ENCODE results near the gene CCDC121. TPM values are rescaled to one million over a fixed set of nuclear protein-coding genes. Genes with fewer than 3 reads are reported as not detected.
"Not testable (repeated sequence)": the region's sequence is repeated elsewhere in the genome, so short reads cannot be mapped to it uniquely, and the experiment has no call there.

CCDC121 gene
- polyA plus RNA-seq, 1 donor = 5.4 TPM

GRCh38 chr2:27606611-27607010, 22.2 kb downstream of the CCDC121 start:
- WGBS (ENCODE audit: insufficient coverage, low lambda C conversion rate) = 100% methylated on average over 1 of the region's 2 CpGs
- Histone ChIP-seq H3K4me1 (ENCODE audit: control insufficient read depth, insufficient read depth, low read length) (no peaks in the 10 kb centered on the region), H3K27me3 (ENCODE audit: control insufficient read depth, insufficient read depth, low read length) (no peaks in the 10 kb centered on the region), H3K27ac (ENCODE audit: low read length) (no peak overlapping the region), H3K9me3 (ENCODE audit: control insufficient read depth, low read depth, low read length) (no peaks in the 10 kb centered on the region), H3K4me3 (ENCODE audit: low read length) (no peak overlapping the region), H3K36me3 (ENCODE audit: control insufficient read depth, insufficient read depth, low read length) (peaks cover 58% of the 10 kb centered on the region)
- no peak for DNase-seq

- H3K9me3 ChIP-seq (ENCODE audit: control insufficient read depth, low read depth, low read length) = peaks cover 30% of the 10 kb centered on the region
- WGBS (ENCODE audit: insufficient coverage, low lambda C conversion rate) = no CpG with 5 or more reads among the region's 1 CpG
- H3K27me3 ChIP-seq (ENCODE audit: control insufficient read depth, insufficient read depth, low read length) = no peaks in the 10 kb centered on the region
- no peaks in the 10 kb centered on the region for H3K4me1 ChIP-seq (ENCODE audit: control insufficient read depth, insufficient read depth, low read length)
- H3K27ac ChIP-seq (ENCODE audit: low read length) = no peak overlapping the region
- peaks cover 28% of the 10 kb centered on the region for H3K36me3 ChIP-seq (ENCODE audit: control insufficient read depth, insufficient read depth, low read length)
- no peak for DNase-seq
- H3K4me3 ChIP-seq (ENCODE audit: low read length) = no peak overlapping the region
These were observed 32.2 kb downstream of the CCDC121 start for GRCh38 chr2:27596627-27597026.

- H3K4me3 ChIP-seq (ENCODE audit: low read length); H3K27me3 ChIP-seq (ENCODE audit: control insufficient read depth, insufficient read depth, low read length); H3K4me1 ChIP-seq (ENCODE audit: control insufficient read depth, insufficient read depth, low read length); DNase-seq; H3K27ac ChIP-seq (ENCODE audit: low read length): not testable (repeated sequence)
- Histone ChIP-seq H3K36me3 (ENCODE audit: control insufficient read depth, insufficient read depth, low read length) (peaks cover 20% of the 10 kb centered on the region), H3K9me3 (ENCODE audit: control insufficient read depth, low read depth, low read length) (peaks cover 34% of the 10 kb centered on the region)
- WGBS (ENCODE audit: insufficient coverage, low lambda C conversion rate) = 85% methylated on average over 3 of the region's 9 CpGs
These were observed 33.4 kb downstream of the CCDC121 start for GRCh38 chr2:27595412-27595811.

GRCh38 chr2:27594020-27594703, 34.6 kb downstream of the CCDC121 start:
- H3K4me1 ChIP-seq (ENCODE audit: control insufficient read depth, insufficient read depth, low read length); H3K27ac ChIP-seq (ENCODE audit: low read length); H3K27me3 ChIP-seq (ENCODE audit: control insufficient read depth, insufficient read depth, low read length); H3K4me3 ChIP-seq (ENCODE audit: low read length); H3K36me3 ChIP-seq (ENCODE audit: control insufficient read depth, insufficient read depth, low read length); DNase-seq: not testable (repeated sequence)
- WGBS (ENCODE audit: insufficient coverage, low lambda C conversion rate) = no CpG with 5 or more reads among the region's 45 CpGs
- H3K9me3 ChIP-seq (ENCODE audit: control insufficient read depth, low read depth, low read length) = peaks cover 38% of the 10 kb centered on the region

- Histone ChIP-seq H3K9me3 (ENCODE audit: control insufficient read depth, low read depth, low read length) (peaks cover 38% of the 10 kb centered on the region), H3K4me1 (ENCODE audit: control insufficient read depth, insufficient read depth, low read length) (no peaks in the 10 kb centered on the region), H3K36me3 (ENCODE audit: control insufficient read depth, insufficient read depth, low read length) (peaks cover 2% of the 10 kb centered on the region), H3K27me3 (ENCODE audit: control insufficient read depth, insufficient read depth, low read length) (no peaks in the 10 kb centered on the region), H3K4me3 (ENCODE audit: low read length) (no peak overlapping the region), H3K27ac (ENCODE audit: low read length) (no peak overlapping the region)
- no CpG with 5 or more reads among the region's 2 CpGs for WGBS (ENCODE audit: insufficient coverage, low lambda C conversion rate)
- DNase-seq = no peak
These were observed 35.6 kb downstream of the CCDC121 start for GRCh38 chr2:27593240-27593639.

GRCh38 chr2:27591745-27592144, 37.1 kb downstream of the CCDC121 start:
- Histone ChIP-seq H3K27me3 (ENCODE audit: control insufficient read depth, insufficient read depth, low read length) (no peaks in the 10 kb centered on the region), H3K27ac (ENCODE audit: low read length) (no peak overlapping the region), H3K4me3 (ENCODE audit: low read length) (no peak overlapping the region), H3K4me1 (ENCODE audit: control insufficient read depth, insufficient read depth, low read length) (no peaks in the 10 kb centered on the region), H3K36me3 (ENCODE audit: control insufficient read depth, insufficient read depth, low read length) (no peaks in the 10 kb centered on the region), H3K9me3 (ENCODE audit: control insufficient read depth, low read depth, low read length) (peaks cover 38% of the 10 kb centered on the region)
- WGBS (ENCODE audit: insufficient coverage, low lambda C conversion rate) = no CpG with 5 or more reads among the region's 3 CpGs
- DNase-seq = no peak

GRCh38 chr2:27588308-27588707, 40.5 kb downstream of the CCDC121 start:
- H3K9me3 ChIP-seq (ENCODE audit: control insufficient read depth, low read depth, low read length) = peaks cover 20% of the 10 kb centered on the region
- H3K4me3 ChIP-seq (ENCODE audit: low read length) = no peak overlapping the region
- H3K27ac ChIP-seq (ENCODE audit: low read length) = no peak overlapping the region
- WGBS (ENCODE audit: insufficient coverage, low lambda C conversion rate) = no CpG with 5 or more reads among the region's 2 CpGs
- H3K27me3 ChIP-seq (ENCODE audit: control insufficient read depth, insufficient read depth, low read length) = no peaks in the 10 kb centered on the region
- H3K36me3 ChIP-seq (ENCODE audit: control insufficient read depth, insufficient read depth, low read length) = no peaks in the 10 kb centered on the region
- DNase-seq = no peak
- H3K4me1 ChIP-seq (ENCODE audit: control insufficient read depth, insufficient read depth, low read length) = peaks cover 6% of the 10 kb centered on the region

GRCh38 chr2:27587025-27587424, 41.8 kb downstream of the CCDC121 start:
- no peaks in the 10 kb centered on the region for H3K36me3 ChIP-seq (ENCODE audit: control insufficient read depth, insufficient read depth, low read length)
- H3K27me3 ChIP-seq (ENCODE audit: control insufficient read depth, insufficient read depth, low read length) = peaks cover 2% of the 10 kb centered on the region
- no peak overlapping the region for H3K27ac ChIP-seq (ENCODE audit: low read length)
- H3K4me3 ChIP-seq (ENCODE audit: low read length) = no peak overlapping the region
- DNase-seq = no peak
- H3K9me3 ChIP-seq (ENCODE audit: control insufficient read depth, low read depth, low read length) = peaks cover 12% of the 10 kb centered on the region
- peaks cover 6% of the 10 kb centered on the region for H3K4me1 ChIP-seq (ENCODE audit: control insufficient read depth, insufficient read depth, low read length)
- no CpG with 5 or more reads among the region's 2 CpGs for WGBS (ENCODE audit: insufficient coverage, low lambda C conversion rate)

GRCh38 chr2:27584597-27584996, 44.2 kb downstream of the CCDC121 start:
- Histone ChIP-seq H3K4me3 (ENCODE audit: low read length) (no peak overlapping the region), H3K36me3 (ENCODE audit: control insufficient read depth, insufficient read depth, low read length) (no peaks in the 10 kb centered on the region), H3K9me3 (ENCODE audit: control insufficient read depth, low read depth, low read length) (peaks cover under 1% of the 10 kb centered on the region), H3K27me3 (ENCODE audit: control insufficient read depth, insufficient read depth, low read length) (peaks cover 4% of the 10 kb centered on the region), H3K27ac (ENCODE audit: low read length) (no peak overlapping the region), H3K4me1 (ENCODE audit: control insufficient read depth, insufficient read depth, low read length) (peaks cover 6% of the 10 kb centered on the region)
- DNase-seq = no peak
- WGBS (ENCODE audit: insufficient coverage, low lambda C conversion rate) = no CpG with 5 or more reads among the region's 3 CpGs

- Histone ChIP-seq H3K9me3 (ENCODE audit: control insufficient read depth, low read depth, low read length) (no peaks in the 10 kb centered on the region), H3K27me3 (ENCODE audit: control insufficient read depth, insufficient read depth, low read length) (peaks cover 4% of the 10 kb centered on the region), H3K36me3 (ENCODE audit: control insufficient read depth, insufficient read depth, low read length) (no peaks in the 10 kb centered on the region), H3K4me3 (ENCODE audit: low read length) (peak overlapping the region; percentile 61), H3K27ac (ENCODE audit: low read length) (peak overlapping the region; percentile 17), H3K4me1 (ENCODE audit: control insufficient read depth, insufficient read depth, low read length) (peaks cover 6% of the 10 kb centered on the region)
- peak in 1 of 2 donors; percentile 16 for DNase-seq
- 0% methylated on average over 1 of the region's 12 CpGs for WGBS (ENCODE audit: insufficient coverage, low lambda C conversion rate)
These were observed 45.4 kb downstream of the CCDC121 start for GRCh38 chr2:27583390-27583915.

All from large intestine (tissue), 3 donors.